PFSK-1 (cell line): ENCODE data around the gene TOP2B.

ENCODE experiments used
- FOXP2 ChIP-seq: optimal IDR thresholded peaks from 2 replicates; pipeline ENCODE3; 2011; ENCODE audit warnings: borderline replicate concordance, control low read depth, inconsistent platforms; ENCODE audit not compliant: insufficient read depth; ENCODE audit errors: extremely low read length, extremely low read depth
- POLR2AphosphoS5 ChIP-seq: IDR thresholded peaks from 2 replicates; pipeline ENCODE4 v1.6.1; 2012; ENCODE audit warnings: low read depth, mild to moderate bottlenecking, control low read depth, low read length, moderate library complexity
- REST ChIP-seq, 2 experiments: IDR thresholded peaks; 2 replicates each; pipeline versions ENCODE4 v1.6.1 to v1.8.0; 2011 to 2012; ENCODE audit warnings: low read depth in 2 of 2, low read length in 2 of 2, control low read depth in 1 of 2, inconsistent platforms in 1 of 2, mild to moderate bottlenecking in 1 of 2, moderate library complexity in 1 of 2; ENCODE audit not compliant: insufficient read depth in 1 of 2
- SIN3A ChIP-seq: IDR thresholded peaks from 2 replicates; pipeline ENCODE4 v1.6.1; 2012; ENCODE audit warnings: mild to moderate bottlenecking, low read length, moderate library complexity, borderline replicate concordance; ENCODE audit not compliant: insufficient read depth
- TAF1 ChIP-seq: IDR thresholded peaks from 2 replicates; pipeline ENCODE4 v1.6.1; 2012; ENCODE audit warnings: low read length, control low read depth, borderline replicate concordance; ENCODE audit not compliant: insufficient read depth

TOP2B gene

GRCh38 chr3:25589783-25590258, 74.9 kb downstream of the TOP2B start:
- TF ChIP-seq REST (IDR thresholded peaks at IDR 0.05; ENCODE audit: insufficient read depth in 1 of 2, low read depth in 2 of 2, low read length in 2 of 2) (no peak), SIN3A (no peak), POLR2AphosphoS5 (no peak), FOXP2 (no peak), TAF1 (no peak)

GRCh38 chr3:25589104-25589782, 75.5 kb downstream of the TOP2B start:
- TF ChIP-seq REST (IDR thresholded peaks at IDR 0.05; ENCODE audit: insufficient read depth in 1 of 2, low read depth in 2 of 2, low read length in 2 of 2) = no peak

GRCh38 chr3:25588441-25589103, 76.1 kb downstream of the TOP2B start:
- TF ChIP-seq SIN3A (no peak), REST (IDR thresholded peaks at IDR 0.05; ENCODE audit: insufficient read depth in 1 of 2, low read depth in 2 of 2, low read length in 2 of 2) (no peak), TAF1 (no peak), FOXP2 (no peak), POLR2AphosphoS5 (no peak)

- TF ChIP-seq FOXP2 (no peak), POLR2AphosphoS5 (no peak), SIN3A (no peak), REST (IDR thresholded peaks at IDR 0.05; ENCODE audit: insufficient read depth in 1 of 2, low read depth in 2 of 2, low read length in 2 of 2) (no peak), TAF1 (no peak)
Measured at GRCh38 chr3:25587975-25588374, 76.7 kb downstream of the TOP2B start.
